ENCODE data around the gene ZNF789. TPM values are rescaled to one million over a fixed set of nuclear protein-coding genes. Genes with fewer than 3 reads are reported as not detected.

ZNF789 gene
- total RNA-seq, 2 donors from 2014 or later = 15.3 to 38.5 TPM

DNA sequence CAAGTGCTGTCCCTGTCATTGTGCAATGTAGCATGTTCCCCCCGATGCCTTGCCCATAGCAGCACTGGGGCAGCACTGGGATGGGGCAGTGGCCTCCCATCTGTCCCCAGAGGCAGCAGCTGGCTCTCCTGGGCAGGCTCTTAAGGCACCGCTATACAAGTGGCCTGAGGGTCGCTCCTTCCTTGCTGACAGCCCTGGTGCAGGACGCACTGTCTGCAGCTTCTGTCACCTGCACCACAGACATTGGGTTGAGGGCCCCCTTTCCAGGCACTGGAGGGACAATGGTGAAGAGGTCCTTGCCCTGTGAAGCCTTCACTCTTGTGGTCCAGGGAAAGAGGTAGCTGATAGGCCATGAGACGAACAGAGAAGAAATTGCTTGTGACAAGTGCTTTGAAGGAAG, 23.4 kb upstream of the ZNF789 start:
- H3K9me3 Mint-ChIP-seq = no peaks in the 10 kb centered on the region
- no peaks in the 10 kb centered on the region for H3K27me3 Mint-ChIP-seq
- H3K4me3 Mint-ChIP-seq = no peak overlapping the region
- no peaks in the 10 kb centered on the region for H3K36me3 Mint-ChIP-seq
- H3K4me1 Mint-ChIP-seq (ENCODE audit: low read depth in 2 of 2) = peaks cover 0 to 11% of the 10 kb centered on the region in 2 donors
- ATAC-seq (no peak), DNase-seq (ENCODE audit: low spot score) (no peak)
- H3K27ac Mint-ChIP-seq = no peak overlapping the region

DNA sequence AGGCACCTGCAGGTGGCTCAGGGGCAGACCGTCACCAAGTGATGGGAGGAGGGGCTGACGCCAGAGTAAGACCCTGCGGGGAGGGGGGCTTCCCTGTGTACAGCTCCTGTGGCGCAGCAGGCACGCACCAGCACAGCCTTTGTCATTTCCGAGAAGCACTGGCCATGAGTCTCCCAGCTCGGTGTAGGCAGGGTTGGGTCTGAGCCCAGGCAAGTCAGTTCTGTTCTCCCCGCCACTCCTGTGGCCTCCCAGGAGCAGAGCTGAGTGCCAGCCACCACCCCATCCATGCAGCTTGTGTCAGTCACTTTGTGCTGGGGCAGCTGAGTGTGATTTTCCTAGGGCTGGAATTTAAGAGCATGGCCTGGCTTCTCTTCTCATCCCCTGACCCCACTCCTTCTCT, 20.8 kb upstream of the ZNF789 start:
- Mint-ChIP-seq H3K27ac (no peak overlapping the region), H3K4me1 (ENCODE audit: low read depth in 2 of 2) (peaks cover 0 to 13% of the 10 kb centered on the region in 2 donors), H3K4me3 (no peak overlapping the region), H3K9me3 (no peaks in the 10 kb centered on the region), H3K27me3 (no peaks in the 10 kb centered on the region), H3K36me3 (no peaks in the 10 kb centered on the region)
- ATAC-seq (peak in 1 of 2 donors; percentile 48), DNase-seq (ENCODE audit: low spot score) (no peak)

DNA sequence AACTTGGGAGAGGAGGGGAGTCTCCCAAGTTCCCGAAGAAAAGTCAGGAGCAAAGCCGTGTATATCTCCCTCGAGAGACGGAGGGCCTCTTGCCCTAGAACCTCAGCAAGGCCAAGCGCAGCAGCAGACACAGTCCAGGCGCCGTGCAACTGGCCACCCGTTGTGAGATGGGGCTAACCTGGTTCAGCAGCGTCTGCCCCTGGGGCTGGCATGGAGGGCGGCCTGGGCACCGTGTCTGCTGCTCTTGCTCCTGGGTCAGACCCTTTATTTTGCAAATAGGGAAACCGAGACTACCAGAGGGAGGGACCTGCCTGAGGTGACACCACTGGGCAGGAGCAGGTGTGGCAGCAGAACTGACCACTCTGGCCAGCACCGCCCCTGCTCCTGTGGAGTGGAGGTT, 20.1 kb upstream of the ZNF789 start:
- H3K9me3 Mint-ChIP-seq = no peaks in the 10 kb centered on the region
- peaks cover 0 to 13% of the 10 kb centered on the region in 2 donors for H3K4me1 Mint-ChIP-seq (ENCODE audit: low read depth in 2 of 2)
- ATAC-seq = no peak
- no peak for DNase-seq (ENCODE audit: low spot score)
- no peaks in the 10 kb centered on the region for H3K36me3 Mint-ChIP-seq
- no peak overlapping the region for H3K27ac Mint-ChIP-seq
- H3K4me3 Mint-ChIP-seq = no peak overlapping the region
- no peaks in the 10 kb centered on the region for H3K27me3 Mint-ChIP-seq

DNA sequence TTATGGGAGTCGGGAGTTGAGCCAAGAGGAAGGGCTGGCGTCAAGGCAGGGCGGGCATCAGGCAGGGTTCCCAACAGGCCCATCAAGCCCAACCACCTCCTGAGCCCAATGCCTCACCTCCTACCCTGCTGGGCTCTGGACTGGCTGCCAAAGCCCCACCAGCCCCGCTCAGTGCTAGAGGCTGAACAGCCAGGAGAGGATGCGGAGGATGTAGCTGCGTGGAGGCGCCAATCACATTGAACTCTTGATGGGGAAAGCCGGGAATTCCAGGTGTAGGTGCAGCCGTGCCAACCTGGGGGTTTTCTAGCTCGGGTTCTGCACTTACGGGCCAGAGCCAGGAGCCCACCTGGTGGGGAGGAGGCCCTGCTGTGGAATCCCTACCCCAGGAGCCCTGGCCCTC, 19.6 kb upstream of the ZNF789 start:
- H3K36me3 Mint-ChIP-seq = no peaks in the 10 kb centered on the region
- no peak for ATAC-seq

GRCh38 chr7:99455874-99456273, 16.8 kb upstream of the ZNF789 start:
- Mint-ChIP-seq H3K36me3 (peaks cover 5% of the 10 kb centered on the region), H3K27ac (no peak overlapping the region)
- ATAC-seq = no peak

More for the DNA sequence above, 19.6 kb upstream of the ZNF789 start:
- peaks cover 0 to 13% of the 10 kb centered on the region in 2 donors for H3K4me1 Mint-ChIP-seq (ENCODE audit: low read depth in 2 of 2)
- no peak for DNase-seq (ENCODE audit: low spot score)
- no peaks in the 10 kb centered on the region for H3K9me3 Mint-ChIP-seq
- H3K27me3 Mint-ChIP-seq = no peaks in the 10 kb centered on the region
- H3K27ac Mint-ChIP-seq = no peak overlapping the region
- H3K4me3 Mint-ChIP-seq = no peak overlapping the region

DNA sequence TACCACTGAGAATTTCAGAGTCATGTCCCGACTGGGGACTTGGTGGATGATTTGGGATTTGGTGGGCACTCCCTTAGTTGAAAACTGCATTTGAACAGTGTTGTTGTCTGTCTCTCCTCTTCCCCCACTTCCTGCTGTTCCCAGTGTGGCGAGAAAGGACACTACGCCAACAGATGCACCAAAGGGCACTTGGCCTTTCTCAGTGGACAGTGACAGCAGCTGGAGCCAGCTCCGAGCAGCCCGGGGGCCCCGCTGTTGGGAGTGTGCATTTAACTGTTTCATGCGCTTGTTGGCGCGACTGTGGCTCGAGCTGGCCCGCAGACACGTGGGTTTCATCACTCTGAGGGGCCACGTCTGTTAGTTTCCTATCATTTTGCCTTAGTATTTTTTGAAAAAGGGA, 16.4 kb upstream of the ZNF789 start:
- Mint-ChIP-seq H3K4me1 (ENCODE audit: low read depth in 2 of 2) (peaks cover 0 to 16% of the 10 kb centered on the region in 2 donors), H3K36me3 (peaks cover 5% of the 10 kb centered on the region), H3K27me3 (no peaks in the 10 kb centered on the region), H3K27ac (no peak overlapping the region), H3K4me3 (no peak overlapping the region), H3K9me3 (no peaks in the 10 kb centered on the region)
- no peak for DNase-seq (ENCODE audit: low spot score)
- ATAC-seq = no peak

More at GRCh38 chr7:99455874-99456273, 16.8 kb upstream of the ZNF789 start:
- no peak for DNase-seq (ENCODE audit: low spot score)
- Mint-ChIP-seq H3K4me3 (no peak overlapping the region), H3K4me1 (ENCODE audit: low read depth in 2 of 2) (peaks cover 0 to 19% of the 10 kb centered on the region in 2 donors), H3K27me3 (no peaks in the 10 kb centered on the region), H3K9me3 (no peaks in the 10 kb centered on the region)

- peaks cover 0 to 16% of the 10 kb centered on the region in 2 donors for H3K4me1 Mint-ChIP-seq (ENCODE audit: low read depth in 2 of 2)
- no peaks in the 10 kb centered on the region for H3K27me3 Mint-ChIP-seq
- H3K36me3 Mint-ChIP-seq = peaks cover 5% of the 10 kb centered on the region
Measured at GRCh38 chr7:99457050-99457649, 15.5 kb upstream of the ZNF789 start.

GRCh38 chr7:99457650-99458493, 14.8 kb upstream of the ZNF789 start:
- ATAC-seq (no peak), DNase-seq (ENCODE audit: low spot score) (no peak)
- Mint-ChIP-seq H3K27ac (no peak overlapping the region), H3K36me3 (peaks cover 5% of the 10 kb centered on the region), H3K4me3 (no peak overlapping the region), H3K27me3 (no peaks in the 10 kb centered on the region), H3K4me1 (ENCODE audit: low read depth in 2 of 2) (peaks cover 3 to 19% of the 10 kb centered on the region in 2 donors), H3K9me3 (no peaks in the 10 kb centered on the region)

More at GRCh38 chr7:99457050-99457649, 15.5 kb upstream of the ZNF789 start:
- no peak overlapping the region for H3K4me3 Mint-ChIP-seq
- DNase-seq (ENCODE audit: low spot score) = no peak
- H3K27ac Mint-ChIP-seq = no peak overlapping the region
- H3K9me3 Mint-ChIP-seq = no peaks in the 10 kb centered on the region
- ATAC-seq = no peak

DNA sequence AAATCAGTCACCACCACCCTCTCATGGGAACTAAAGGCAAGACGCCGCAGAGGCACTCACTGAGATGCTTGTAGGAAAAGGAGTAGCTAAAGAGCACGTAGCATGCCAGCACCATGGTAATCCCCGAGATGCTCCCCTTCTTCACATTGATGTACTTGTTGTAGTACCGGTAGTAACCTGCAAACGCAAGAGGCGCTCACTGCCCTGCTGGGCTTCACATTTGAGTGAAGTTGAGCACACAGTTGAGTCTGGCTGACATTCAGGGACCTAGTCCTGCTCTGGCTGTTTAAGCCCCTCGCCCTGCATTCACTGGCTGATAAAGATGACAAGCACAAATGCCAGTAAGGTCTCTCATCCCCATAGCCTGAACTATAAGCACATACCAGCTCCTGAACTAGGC, 13.6 kb upstream of the ZNF789 start:
- Mint-ChIP-seq H3K4me1 (ENCODE audit: low read depth in 2 of 2) (peaks cover 12 to 22% of the 10 kb centered on the region in 2 donors), H3K36me3 (peaks cover 9% of the 10 kb centered on the region), H3K27ac (no peak overlapping the region), H3K9me3 (no peaks in the 10 kb centered on the region), H3K27me3 (no peaks in the 10 kb centered on the region), H3K4me3 (no peak overlapping the region)
- no peak for DNase-seq (ENCODE audit: low spot score)
- ATAC-seq = peak in 1 of 2 donors; percentile 56

GRCh38 chr7:99460651-99461050, 12.0 kb upstream of the ZNF789 start:
- DNase-seq (ENCODE audit: low spot score) = no peak
- Mint-ChIP-seq H3K36me3 (peaks cover 9% of the 10 kb centered on the region), H3K4me3 (no peak overlapping the region), H3K27me3 (no peaks in the 10 kb centered on the region), H3K9me3 (no peaks in the 10 kb centered on the region), H3K4me1 (ENCODE audit: low read depth in 2 of 2) (peaks cover 19 to 29% of the 10 kb centered on the region in 2 donors), H3K27ac (peak overlapping the region; percentile 15 to 30)
- no peak for ATAC-seq

GRCh38 chr7:99461221-99461620, 11.5 kb upstream of the ZNF789 start:
- H3K27me3 Mint-ChIP-seq = no peaks in the 10 kb centered on the region
- no peak overlapping the region for H3K27ac Mint-ChIP-seq
- H3K36me3 Mint-ChIP-seq = peaks cover 9% of the 10 kb centered on the region
- no peaks in the 10 kb centered on the region for H3K9me3 Mint-ChIP-seq
- no peak overlapping the region for H3K4me3 Mint-ChIP-seq
- peaks cover 24 to 34% of the 10 kb centered on the region in 2 donors for H3K4me1 Mint-ChIP-seq (ENCODE audit: low read depth in 2 of 2)
- ATAC-seq (no peak), DNase-seq (ENCODE audit: low spot score) (no peak)

- no peaks in the 10 kb centered on the region for H3K9me3 Mint-ChIP-seq
- DNase-seq (ENCODE audit: low spot score) (no peak), ATAC-seq (peak in 1 of 2 donors; percentile 1)
- H3K4me3 Mint-ChIP-seq = peak overlapping the region; percentile 96
- peaks cover 24 to 28% of the 10 kb centered on the region in 2 donors for H3K4me1 Mint-ChIP-seq (ENCODE audit: low read depth in 2 of 2)
- no peaks in the 10 kb centered on the region for H3K27me3 Mint-ChIP-seq
- peak overlapping the region; percentile 83 to 93 for H3K27ac Mint-ChIP-seq
- peaks cover 4% of the 10 kb centered on the region for H3K36me3 Mint-ChIP-seq
Measured at GRCh38 chr7:99465421-99465768, 7.3 kb upstream of the ZNF789 start.

GRCh38 chr7:99468336-99468918, 4.3 kb upstream of the ZNF789 start:
- peaks cover 32 to 36% of the 10 kb centered on the region in 2 donors for H3K4me1 Mint-ChIP-seq (ENCODE audit: low read depth in 2 of 2)

More at GRCh38 chr7:99468336-99468918, 4.3 kb upstream of the ZNF789 start:
- DNase-seq (ENCODE audit: low spot score) (no peak), ATAC-seq (no peak)
- Mint-ChIP-seq H3K9me3 (no peaks in the 10 kb centered on the region), H3K27ac (no peak overlapping the region), H3K4me3 (no peak overlapping the region), H3K36me3 (peaks cover 9% of the 10 kb centered on the region), H3K27me3 (no peaks in the 10 kb centered on the region)

All from natural killer cell treated with Interleukin-12 subunit alpha and Interleukin-12 subunit beta and Interleukin-15 and Interleukin-18, amount 100 ng/mL, for 72 hours (primary cell).